Measurements from ENCODE around the gene COMMD1. TPM values are rescaled to one million over a fixed set of nuclear protein-coding genes. Genes with fewer than 3 reads are reported as not detected.

The COMMD1 gene
- total RNA-seq, 1 experiment from 2014 or later, result 41.4 TPM

- DNase-seq (ENCODE audit: low spot score), result no peak
- ChIA-PET CTCF (no interaction called here), POLR2A (ENCODE audit: low non-redundant PET) (no interaction called here)
- intact Hi-C loops (cut with micrococcal nuclease; ENCODE audit: unreplicated experiment), result no loop called here
- no peaks in the 10 kb centered on the region for H3K9me3 ChIP-seq (ENCODE audit: low read depth, low read length, poor library complexity, severe bottlenecking)
- H3K27me3 ChIP-seq (replicated peaks; ENCODE audit: insufficient read depth, low read depth, low read length, poor library complexity), result no peaks in the 10 kb centered on the region
- H3K36me3 ChIP-seq (ENCODE audit: insufficient read depth, low read length, poor library complexity, severe bottlenecking), result no peaks in the 10 kb centered on the region
- TF ChIP-seq, protein P1, sequence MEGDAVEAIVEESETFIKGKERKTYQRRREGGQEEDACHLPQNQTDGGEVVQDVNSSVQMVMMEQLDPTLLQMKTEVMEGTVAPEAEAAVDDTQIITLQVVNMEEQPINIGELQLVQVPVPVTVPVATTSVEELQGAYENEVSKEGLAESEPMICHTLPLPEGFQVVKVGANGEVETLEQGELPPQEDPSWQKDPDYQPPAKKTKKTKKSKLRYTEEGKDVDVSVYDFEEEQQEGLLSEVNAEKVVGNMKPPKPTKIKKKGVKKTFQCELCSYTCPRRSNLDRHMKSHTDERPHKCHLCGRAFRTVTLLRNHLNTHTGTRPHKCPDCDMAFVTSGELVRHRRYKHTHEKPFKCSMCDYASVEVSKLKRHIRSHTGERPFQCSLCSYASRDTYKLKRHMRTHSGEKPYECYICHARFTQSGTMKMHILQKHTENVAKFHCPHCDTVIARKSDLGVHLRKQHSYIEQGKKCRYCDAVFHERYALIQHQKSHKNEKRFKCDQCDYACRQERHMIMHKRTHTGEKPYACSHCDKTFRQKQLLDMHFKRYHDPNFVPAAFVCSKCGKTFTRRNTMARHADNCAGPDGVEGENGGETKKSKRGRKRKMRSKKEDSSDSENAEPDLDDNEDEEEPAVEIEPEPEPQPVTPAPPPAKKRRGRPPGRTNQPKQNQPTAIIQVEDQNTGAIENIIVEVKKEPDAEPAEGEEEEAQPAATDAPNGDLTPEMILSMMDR (conservative IDR thresholded peaks at IDR 0.05; ENCODE audit: low read depth, low read length), result no peak
- no peak for TF ChIP-seq EZH2 (IDR thresholded peaks at IDR 0.05; ENCODE audit: borderline replicate concordance, low read depth, low read length, poor library complexity, severe bottlenecking)
- no peak overlapping the region for H3K4me3 ChIP-seq (ENCODE audit: low read depth, low read length, poor library complexity, severe bottlenecking)
- H3K27ac ChIP-seq (ENCODE audit: low read depth, low read length, poor library complexity, severe bottlenecking), result no peak overlapping the region
- no peaks in the 10 kb centered on the region for H3K4me1 ChIP-seq (ENCODE audit: insufficient read depth, low read length, poor library complexity, severe bottlenecking)
- no TSS peak for BruUV-seq (replicated peaks)
Measured at GRCh38 chr2:62010632-62011256, 105.3 kb downstream of the COMMD1 start.

DNA sequence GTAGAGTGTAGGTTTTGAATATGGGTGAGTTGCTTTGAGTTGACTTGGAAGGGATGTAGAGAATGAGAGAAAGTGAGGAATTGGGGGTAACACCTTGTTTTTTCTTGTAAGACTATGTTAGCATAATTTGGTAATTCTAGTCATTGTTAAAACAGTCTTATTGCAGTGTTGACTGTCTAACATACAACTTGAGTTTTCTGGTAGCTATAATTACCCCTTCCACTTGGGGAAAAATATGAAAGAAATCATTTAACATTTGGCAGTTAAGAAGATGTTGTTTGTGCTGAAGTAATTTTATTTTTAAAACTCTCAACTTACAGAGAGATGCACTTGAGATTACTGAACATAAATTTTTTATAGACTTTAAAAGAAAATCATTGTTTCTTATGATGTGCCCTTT is 108.2 kb downstream of the COMMD1 start:
- H3K27ac ChIP-seq (ENCODE audit: low read depth, low read length, poor library complexity, severe bottlenecking), result no peak overlapping the region
- H3K9me3 ChIP-seq (ENCODE audit: low read depth, low read length, poor library complexity, severe bottlenecking), result no peaks in the 10 kb centered on the region
- ChIA-PET CTCF (no interaction called here), POLR2A (ENCODE audit: low non-redundant PET) (no interaction called here)
- TF ChIP-seq, protein P1 (conservative IDR thresholded peaks at IDR 0.05; ENCODE audit: low read depth, low read length), result no peak
- no peak for TF ChIP-seq EZH2 (IDR thresholded peaks at IDR 0.05; ENCODE audit: borderline replicate concordance, low read depth, low read length, poor library complexity, severe bottlenecking)
- no TSS peak for BruUV-seq (replicated peaks)
- H3K4me1 ChIP-seq (ENCODE audit: insufficient read depth, low read length, poor library complexity, severe bottlenecking), result peaks cover 5% of the 10 kb centered on the region
- no peaks in the 10 kb centered on the region for H3K36me3 ChIP-seq (ENCODE audit: insufficient read depth, low read length, poor library complexity, severe bottlenecking)
- intact Hi-C loops (cut with micrococcal nuclease; ENCODE audit: unreplicated experiment), result no loop called here
- H3K4me3 ChIP-seq (ENCODE audit: low read depth, low read length, poor library complexity, severe bottlenecking), result no peak overlapping the region
- no peaks in the 10 kb centered on the region for H3K27me3 ChIP-seq (replicated peaks; ENCODE audit: insufficient read depth, low read depth, low read length, poor library complexity)
- DNase-seq (ENCODE audit: low spot score), result no peak

GRCh38 chr2:62014102-62014501 is 108.6 kb downstream of the COMMD1 start:
- Histone ChIP-seq H3K36me3 (ENCODE audit: insufficient read depth, low read length, poor library complexity, severe bottlenecking) (no peaks in the 10 kb centered on the region), H3K27me3 (replicated peaks; ENCODE audit: insufficient read depth, low read depth, low read length, poor library complexity) (no peaks in the 10 kb centered on the region), H3K27ac (ENCODE audit: low read depth, low read length, poor library complexity, severe bottlenecking) (no peak overlapping the region), H3K4me3 (ENCODE audit: low read depth, low read length, poor library complexity, severe bottlenecking) (no peak overlapping the region), H3K4me1 (ENCODE audit: insufficient read depth, low read length, poor library complexity, severe bottlenecking) (peaks cover 5% of the 10 kb centered on the region), H3K9me3 (ENCODE audit: low read depth, low read length, poor library complexity, severe bottlenecking) (no peaks in the 10 kb centered on the region)
- ChIA-PET CTCF (no interaction called here), POLR2A (ENCODE audit: low non-redundant PET) (no interaction called here)
- no peak for TF ChIP-seq EZH2 (IDR thresholded peaks at IDR 0.05; ENCODE audit: borderline replicate concordance, low read depth, low read length, poor library complexity, severe bottlenecking)
- TF ChIP-seq, protein P1 (conservative IDR thresholded peaks at IDR 0.05; ENCODE audit: low read depth, low read length), result no peak
- BruUV-seq (replicated peaks), result no TSS peak
- intact Hi-C loops (cut with micrococcal nuclease; ENCODE audit: unreplicated experiment), result no loop called here
- DNase-seq (ENCODE audit: low spot score), result peak; percentile 33

Measured in A673 (cell line).